Heart right ventricle (tissue), 16 donors: Measurements from ENCODE around the gene PTPRG. TPM values are rescaled to one million over a fixed set of nuclear protein-coding genes. Genes with fewer than 3 reads are reported as not detected.

Experiments
- ATAC-seq, 8 donors: fragments of 200-7000 bp; cut with Tn5 transposase; one replicate each; pipeline ENCODE4 v1.9.1; 2020; ENCODE audit warnings: mild to moderate bottlenecking in 8 of 8, moderate library complexity in 8 of 8, moderate number of reproducible peaks in 1 of 8
- DNase-seq, 2 donors: peaks; one replicate each; pipeline ENCODE4 v3.0.0-alpha.2; 2020
- H3K27ac ChIP-seq, 10 donors: fragments of 200-600 bp; sonication (generic) in 2 of 10; one replicate each; pipeline versions ENCODE4 v1.5.0 to v1.8.0; 2020 to 2022; ENCODE audit warnings: mild to moderate bottlenecking in 3 of 10
- H3K27me3 ChIP-seq, 7 donors: fragments of 200-600 bp; one replicate each; pipeline ENCODE4 v1.8.0; 2021 to 2022; ENCODE audit warnings: mild to moderate bottlenecking in 2 of 7
- H3K36me3 ChIP-seq, 9 donors: fragments of 200-600 bp; sonication (generic) in 1 of 9; one replicate each; pipeline versions ENCODE4 v1.5.0 to v1.8.0; 2020 to 2022; ENCODE audit warnings: mild to moderate bottlenecking in 2 of 9
- H3K4me1 ChIP-seq, 9 donors: fragments of 200-600 bp; sonication (generic) in 1 of 9; one replicate each; pipeline versions ENCODE4 v1.5.0 to v1.8.0; 2020 to 2022; ENCODE audit warnings: mild to moderate bottlenecking in 4 of 9
- H3K4me3 ChIP-seq, 10 donors: fragments of 200-600 bp; sonication (generic) in 2 of 10; one replicate each; pipeline versions ENCODE4 v1.5.0 to v1.8.0; 2020 to 2022; ENCODE audit warnings: mild to moderate bottlenecking in 7 of 10, moderate library complexity in 2 of 10
- H3K9me3 ChIP-seq, 11 donors: fragments of 200-600 bp in 10 of 11; sonication (generic) in 2 of 11; one replicate each; pipeline versions ENCODE4 v1.5.0 to v1.8.0; 2013 to 2022; ENCODE audit warnings: mild to moderate bottlenecking in 2 of 11, control low read depth in 1 of 11, moderate library complexity in 1 of 11
- CTCF ChIP-seq, 9 donors: fragments of 200-600 bp; sonication (generic) in 2 of 9; IDR thresholded peaks; one replicate each; pipeline versions ENCODE4 v1.5.0 to v1.8.0; 2021 to 2022; ENCODE audit warnings: antibody characterized with exemption in 9 of 9, mild to moderate bottlenecking in 5 of 9, moderate library complexity in 1 of 9
- WGBS, 2 donors: extraction: QIAGEN DNeasy Blood & Tissue Kit; methylation state at CpG; one replicate each; pipeline ENCODE4 v1.1.7; 2013; ENCODE audit warnings: inconsistent platforms in 1 of 2; 5-methylcytosine and 5-hydroxymethylcytosine counted together
- intact Hi-C, 10 donors: fragments of 100-400 bp; cut with DNase I; formaldehyde crosslinking; loops; one replicate each; pipeline versions ENCODE4 v1.11.1 to v1.14.2; 2022
- polyA plus RNA-seq, 2 donors: library from polyadenylated mRNA; stranded (reverse); fragments of 200-250 nt; gene quantifications; one replicate each; pipeline ENCODE4 v1.2.3, GENCODE V29; 2013
- total RNA-seq, 10 donors: library from RNA; stranded (reverse); fragmentation: NEBNext Ultra II Directional in 3 of 10; extraction: Animal tissue kit (Norgen Biotek cat#: 25700) in 3 of 10; gene quantifications; one replicate each; pipeline versions ENCODE4 v1.2.1 to v1.2.4, GENCODE V29; 2021 to 2023
- donor health status: Arrhythmogenic right ventricular cardiomyopathy.
- donor health status: ischemic (EF 13 %, LVEDD 7.1; RV severe dilation, severe dysfunction).
- donor health status: healthy with polysubstance abuse.
- donor health status: DM: no; HTN: yes; CAD: no.
- donor health status: DM: no; HTN: no; CAD: no.
- donor health status: ischemic (EF 25% LVEDD 6.9; RV normal size, moderate dysfunction).
- donor health status: ischemic (EF 25% LVEDD 5.7; RV mildly dilated, moderate dysfunction).
- donor health status: healthy.
- donor health status: DM: yes; HTN: yes; CAD: no.
- donor health status: Ischemic cardiomyopathy.
- donor health status: ischemic (EF 35%, LVEDD 5.7; RV mildly dilated, moderate dysfunction).
- donor health status: nonischemic (EF 11% LVEDD 7.7; RV severe dilation, severe dysfunction).
- donor health status: DM: yes; HTN: yes; CAD: no.
- donor health status: PGD.
- donor health status: ischemic (EF 29% LVEDD 5.4; RV normal size, mild dysfunction).
- donor health status: nonischemic (EF 23%, LVEDD 6.1; RV moderate dilation, normal function).

PTPRG gene
- total and polyA plus RNA-seq, 12 donors = 10.1 to 38.3 (median 32.6) TPM

- H3K4me3 ChIP-seq = no peak overlapping the region
- DNase-seq (no peak), ATAC-seq (peak in 1 of 8 donors; percentile 39)
- no peak for TF ChIP-seq CTCF (IDR thresholded peaks at IDR 0.05)
- peak overlapping the region in 4 of 10 donors; percentile 1 to 61 (median 48) for H3K27ac ChIP-seq
- intact Hi-C loops = no loop called here
- H3K4me1 ChIP-seq = peaks cover 2 to 60% (median 53%) of the 10 kb centered on the region in 9 donors
- H3K27me3 ChIP-seq = no peaks in the 10 kb centered on the region
- WGBS, 2 donors = 88 to 93% methylated on average over 2 of the region's 2 CpGs
- H3K36me3 ChIP-seq = peaks cover 0 to 6% (median 0%) of the 10 kb centered on the region in 9 donors
- no peaks in the 10 kb centered on the region for H3K9me3 ChIP-seq
Observed at GRCh38 chr3:61687206-61687605, 125.8 kb downstream of the PTPRG start.

- Histone ChIP-seq H3K27me3 (no peaks in the 10 kb centered on the region), H3K36me3 (peaks cover 0 to 6% (median 0%) of the 10 kb centered on the region in 9 donors), H3K27ac (peak overlapping the region in 9 of 10 donors; percentile 1 to 71 (median 46)), H3K4me3 (no peak overlapping the region), H3K4me1 (peaks cover 2 to 56% (median 51%) of the 10 kb centered on the region in 9 donors), H3K9me3 (no peaks in the 10 kb centered on the region)
- intact Hi-C loops = no loop called here
- DNase-seq (peak in 1 of 2 donors; percentile 23), ATAC-seq (peak in 6 of 8 donors; percentile 49 to 72 (median 62))
- no peak for TF ChIP-seq CTCF (IDR thresholded peaks at IDR 0.05)
- 69 to 70% methylated on average over 5 of the region's 5 CpGs for WGBS, 2 donors
Observed at GRCh38 chr3:61687663-61688306, 126.4 kb downstream of the PTPRG start.

- no peaks in the 10 kb centered on the region for H3K27me3 ChIP-seq
- TF ChIP-seq CTCF (IDR thresholded peaks at IDR 0.05) = no peak
- DNase-seq = no peak
- peaks cover 0 to 6% (median 0%) of the 10 kb centered on the region in 9 donors for H3K36me3 ChIP-seq
- intact Hi-C loops = no loop called here
- peak in 4 of 8 donors; percentile 8 to 36 (median 14) for ATAC-seq
- 76 to 77% methylated on average over 13 of the region's 13 CpGs for WGBS, 2 donors
- peaks cover 2 to 54% (median 45%) of the 10 kb centered on the region in 9 donors for H3K4me1 ChIP-seq
- H3K4me3 ChIP-seq = no peak overlapping the region
- peak overlapping the region in 9 of 10 donors; percentile 1 to 71 (median 46) for H3K27ac ChIP-seq
- no peaks in the 10 kb centered on the region for H3K9me3 ChIP-seq
Observed at GRCh38 chr3:61688307-61688984, 127.1 kb downstream of the PTPRG start.

- Histone ChIP-seq H3K27ac (no peak overlapping the region), H3K27me3 (no peaks in the 10 kb centered on the region), H3K4me3 (no peak overlapping the region), H3K36me3 (peaks cover 0 to 6% (median 0%) of the 10 kb centered on the region in 9 donors), H3K4me1 (peaks cover 2 to 40% (median 31%) of the 10 kb centered on the region in 9 donors), H3K9me3 (no peaks in the 10 kb centered on the region)
- ATAC-seq (no peak), DNase-seq (no peak)
- TF ChIP-seq CTCF (IDR thresholded peaks at IDR 0.05) = no peak
- 83 to 93% methylated on average over 5 of the region's 5 CpGs for WGBS, 2 donors
- intact Hi-C loops = no loop called here
Observed at GRCh38 chr3:61690016-61690415, 128.6 kb downstream of the PTPRG start.
